Spleen (tissue), 11 donors: ENCODE data around the gene STK38. TPM values are rescaled to one million over a fixed set of nuclear protein-coding genes. Genes with fewer than 3 reads are reported as not detected.

Experiments used
- DNase-seq: peaks from one replicate; pipeline ENCODE4 v3.0.0-alpha.2; 2020
- H3K27ac ChIP-seq, 8 donors: fragments of 200-600 bp; sonication (generic) in 7 of 8; 1 replicate in 4 of 8; 2 replicates in 4 of 8; pipeline versions ENCODE4 v1.5.0 to v1.8.0; 2016 to 2021; ENCODE audit warnings: inconsistent platforms in 4 of 8, mild to moderate bottlenecking in 4 of 8, moderate library complexity in 1 of 8
- H3K27me3 ChIP-seq, 7 donors: fragments of 200-600 bp; sonication (generic) in 6 of 7; replicated peaks in 1 of 7; 1 replicate in 4 of 7; 2 replicates in 3 of 7; pipeline versions ENCODE4 v1.5.0 to v1.8.0; 2016 to 2021; ENCODE audit warnings: inconsistent platforms in 3 of 7, mild to moderate bottlenecking in 1 of 7
- H3K36me3 ChIP-seq, 6 donors: fragments of 200-600 bp; sonication (generic) in 5 of 6; 1 replicate in 4 of 6; 2 replicates in 2 of 6; pipeline versions ENCODE4 v1.5.0 to v1.8.0; 2016 to 2021; ENCODE audit warnings: inconsistent platforms in 2 of 6
- H3K4me1 ChIP-seq, 6 donors: fragments of 200-600 bp; sonication (generic) in 5 of 6; 1 replicate in 3 of 6; 2 replicates in 3 of 6; pipeline versions ENCODE4 v1.5.0 to v1.8.0; 2016 to 2021; ENCODE audit warnings: inconsistent platforms in 3 of 6
- H3K4me3 ChIP-seq, 8 donors: fragments of 200-600 bp; sonication (generic) in 7 of 8; 1 replicate in 4 of 8; 2 replicates in 4 of 8; pipeline versions ENCODE4 v1.5.0 to v1.8.0; 2016 to 2021; ENCODE audit warnings: inconsistent platforms in 4 of 8, mild to moderate bottlenecking in 4 of 8, moderate library complexity in 2 of 8
- H3K9me3 ChIP-seq, 8 donors: fragments of 200-600 bp; sonication (generic) in 7 of 8; 1 replicate in 4 of 8; 2 replicates in 4 of 8; pipeline versions ENCODE4 v1.5.0 to v1.8.0; 2016 to 2021; ENCODE audit warnings: inconsistent platforms in 4 of 8
- POLR2A ChIP-seq, 3 donors: fragments of 450-650 bp; IDR thresholded peaks; one replicate each; pipeline ENCODE4 v1.5.1; 2017; ENCODE audit warnings: antibody characterized with exemption in 3 of 3, mild to moderate bottlenecking in 1 of 3
- POLR2AphosphoS5 ChIP-seq, 3 donors: sonication (generic); formaldehyde crosslinking; IDR thresholded peaks; one replicate each; pipeline ENCODE4 v1.5.1; 2017; ENCODE audit warnings: antibody characterized with exemption in 3 of 3
- WGBS, 5 donors: extraction: QIAGEN DNeasy Blood & Tissue Kit in 3 of 5; methylation state at CpG; one replicate each; pipeline versions ENCODE4 v1.1.5 to v1.1.7; 2013 to 2018; 5-methylcytosine and 5-hydroxymethylcytosine counted together
- intact Hi-C: fragments of 100-400 bp; cut with DNase I; formaldehyde crosslinking; loops from one replicate; pipeline ENCODE4 v1.15.0; 2023; ENCODE audit warnings: low total_unique reads
- polyA plus RNA-seq, 3 donors: library from polyadenylated mRNA; stranded (reverse); fragments of 200-250 nt; gene quantifications; one replicate each; pipeline ENCODE4 v1.2.1, GENCODE V29; 2013
- total RNA-seq, 7 donors: library from RNA; depleted of rRNA in 3 of 7; stranded (reverse); fragments of >200 nt in 3 of 7; fragmentation: NEBNext Ultra II Directional in 4 of 7; extraction: Animal tissue kit (Norgen Biotek cat#: 25700) in 4 of 7; gene quantifications; one replicate each; pipeline versions ENCODE4 v1.1.0 to v1.2.1, GENCODE V29; 2016 to 2021
- TF ChIP-seq, protein P1 (sequence below), 11 experiments: fragments of 200-600 bp in 7 of 11; fragments of 450-650 bp in 4 of 11; sonication (generic) in 4 of 11; IDR thresholded peaks in 8 of 11; conservative IDR thresholded peaks in 3 of 11; 1 replicate in 7 of 11; 2 replicates in 4 of 11; pipeline versions ENCODE4 v1.4.0 to v1.8.0; 2016 to 2021; ENCODE audit warnings: antibody characterized with exemption in 11 of 11, inconsistent platforms in 4 of 11, mild to moderate bottlenecking in 1 of 11
- donor health status: healthy with polysubstance abuse.
- donor health status: DM: no; HTN: no; CAD: no; lungs with moderate emphysema.
- donor health status: DM: no; HTN: no; CAD: no.
- donor health status: Bipolar disorder and iron deficiency.
- donor health status: healthy.
- donor health status: DM: no; HTN: no; CAD: no.
- donor health status: DM: yes; HTN: yes; CAD: no.

STK38 gene
- total and polyA plus RNA-seq, 10 donors, result 16.4 to 51.8 (median 34.0) TPM

DNA sequence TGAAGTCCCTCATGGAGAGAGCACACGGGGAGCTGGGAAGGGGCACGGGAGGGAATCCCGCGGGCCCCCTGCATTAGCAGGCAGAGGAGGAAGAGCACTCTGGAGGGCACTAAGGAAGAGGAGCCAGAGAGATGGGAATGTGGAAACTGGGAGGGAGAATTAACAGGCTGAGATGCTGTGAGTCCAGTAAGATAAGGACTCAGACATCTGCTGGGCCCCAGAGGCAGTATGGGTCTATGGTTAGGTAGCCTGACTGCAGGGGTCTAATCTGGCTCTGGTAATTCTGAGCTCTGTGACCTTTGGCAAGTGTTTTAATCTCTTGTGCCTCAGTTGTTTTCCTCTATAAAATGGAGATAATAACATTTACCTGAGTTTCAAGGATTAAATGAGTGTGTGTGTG, 31.2 kb upstream of the STK38 start:
- H3K4me1 ChIP-seq, result peaks cover 0 to 19% (median 5%) of the 10 kb centered on the region in 6 donors
- no peak overlapping the region for H3K27ac ChIP-seq
- intact Hi-C loops, result no loop called here
- TF ChIP-seq POLR2A (IDR thresholded peaks at IDR 0.05), result no peak
- TF ChIP-seq, protein P1, sequence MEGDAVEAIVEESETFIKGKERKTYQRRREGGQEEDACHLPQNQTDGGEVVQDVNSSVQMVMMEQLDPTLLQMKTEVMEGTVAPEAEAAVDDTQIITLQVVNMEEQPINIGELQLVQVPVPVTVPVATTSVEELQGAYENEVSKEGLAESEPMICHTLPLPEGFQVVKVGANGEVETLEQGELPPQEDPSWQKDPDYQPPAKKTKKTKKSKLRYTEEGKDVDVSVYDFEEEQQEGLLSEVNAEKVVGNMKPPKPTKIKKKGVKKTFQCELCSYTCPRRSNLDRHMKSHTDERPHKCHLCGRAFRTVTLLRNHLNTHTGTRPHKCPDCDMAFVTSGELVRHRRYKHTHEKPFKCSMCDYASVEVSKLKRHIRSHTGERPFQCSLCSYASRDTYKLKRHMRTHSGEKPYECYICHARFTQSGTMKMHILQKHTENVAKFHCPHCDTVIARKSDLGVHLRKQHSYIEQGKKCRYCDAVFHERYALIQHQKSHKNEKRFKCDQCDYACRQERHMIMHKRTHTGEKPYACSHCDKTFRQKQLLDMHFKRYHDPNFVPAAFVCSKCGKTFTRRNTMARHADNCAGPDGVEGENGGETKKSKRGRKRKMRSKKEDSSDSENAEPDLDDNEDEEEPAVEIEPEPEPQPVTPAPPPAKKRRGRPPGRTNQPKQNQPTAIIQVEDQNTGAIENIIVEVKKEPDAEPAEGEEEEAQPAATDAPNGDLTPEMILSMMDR (IDR thresholded peaks at IDR 0.05 in 8 of 11, conservative IDR thresholded peaks at IDR 0.05 in 3 of 11), result no peak
- no peak for TF ChIP-seq POLR2AphosphoS5 (IDR thresholded peaks at IDR 0.05)
- H3K4me3 ChIP-seq, result no peak overlapping the region
- H3K36me3 ChIP-seq, result no peaks in the 10 kb centered on the region
- 92 to 97% (median 95%) methylated on average over 4 of the region's 4 CpGs for WGBS, 5 donors
- no peak for DNase-seq
- peaks cover 0 to 7% (median 2%) of the 10 kb centered on the region in 8 donors for H3K9me3 ChIP-seq
- H3K27me3 ChIP-seq, result no peaks in the 10 kb centered on the region

DNA sequence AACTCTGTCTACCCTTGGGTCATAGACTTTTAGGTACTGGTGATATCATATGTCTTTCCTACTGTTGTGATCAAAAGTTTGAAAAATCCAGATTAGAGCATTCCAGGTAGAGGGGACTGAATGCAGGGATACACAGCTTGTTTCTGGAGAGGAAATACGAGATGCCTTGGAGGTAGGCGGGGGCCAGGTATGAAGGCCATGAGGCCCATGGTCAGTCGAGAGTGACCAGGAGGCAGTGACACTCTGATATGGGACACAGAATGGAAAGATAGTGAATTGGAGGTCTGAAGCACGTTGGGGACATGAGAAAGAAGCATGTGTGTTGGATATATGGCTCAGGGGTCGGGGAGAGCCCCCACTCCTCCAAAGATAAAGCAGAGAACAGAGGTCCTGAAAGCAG, 30.8 kb upstream of the STK38 start:
- peaks cover 0 to 19% (median 5%) of the 10 kb centered on the region in 6 donors for H3K4me1 ChIP-seq
- H3K36me3 ChIP-seq, result no peaks in the 10 kb centered on the region
- WGBS, 5 donors, result 87 to 96% (median 91%) methylated on average over 5 of the region's 5 CpGs
- DNase-seq, result no peak
- no peak overlapping the region for H3K27ac ChIP-seq
- H3K4me3 ChIP-seq, result no peak overlapping the region
- TF ChIP-seq POLR2A (IDR thresholded peaks at IDR 0.05) (no peak), POLR2AphosphoS5 (IDR thresholded peaks at IDR 0.05) (no peak)
- TF ChIP-seq, protein P1 (IDR thresholded peaks at IDR 0.05 in 8 of 11, conservative IDR thresholded peaks at IDR 0.05 in 3 of 11), result no peak
- peaks cover 0 to 7% (median 2%) of the 10 kb centered on the region in 8 donors for H3K9me3 ChIP-seq
- intact Hi-C loops, result no loop called here
- no peaks in the 10 kb centered on the region for H3K27me3 ChIP-seq

GRCh38 chr6:36577301-36577700, 30.0 kb upstream of the STK38 start:
- no peak for TF ChIP-seq POLR2AphosphoS5 (IDR thresholded peaks at IDR 0.05)
- TF ChIP-seq, protein P1 (IDR thresholded peaks at IDR 0.05 in 8 of 11, conservative IDR thresholded peaks at IDR 0.05 in 3 of 11), result no peak
- TF ChIP-seq POLR2A (IDR thresholded peaks at IDR 0.05), result no peak
- Histone ChIP-seq H3K27me3 (no peaks in the 10 kb centered on the region), H3K4me3 (no peak overlapping the region), H3K4me1 (peaks cover 0 to 19% (median 5%) of the 10 kb centered on the region in 6 donors), H3K27ac (no peak overlapping the region), H3K36me3 (no peaks in the 10 kb centered on the region), H3K9me3 (peaks cover 0 to 7% (median 2%) of the 10 kb centered on the region in 8 donors)
- DNase-seq, result no peak
- WGBS, 5 donors, result 79 to 90% (median 82%) methylated on average over 2 of the region's 2 CpGs
- intact Hi-C loops, result no loop called here

DNA sequence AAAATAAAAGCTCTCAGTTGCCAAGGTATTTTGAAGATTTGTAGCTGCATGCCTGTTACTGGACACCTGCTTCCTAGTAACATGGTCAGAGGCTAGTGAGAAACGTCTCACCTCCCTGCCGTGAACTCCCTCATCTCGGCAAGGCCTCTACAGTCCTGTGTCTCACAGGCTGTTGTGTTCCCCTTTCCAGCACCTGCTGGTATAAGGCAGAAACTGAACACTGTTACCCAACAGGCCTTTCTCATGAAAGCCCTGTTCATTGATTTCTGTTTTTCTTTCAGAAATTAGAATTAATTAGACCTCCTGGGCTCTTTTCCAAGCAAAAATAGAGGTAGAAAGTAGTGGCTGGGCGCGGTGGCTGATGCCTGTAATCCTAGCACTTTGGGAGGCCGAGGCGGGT, 29.3 kb upstream of the STK38 start:
- 74 to 88% (median 76%) methylated on average over 7 of the region's 7 CpGs for WGBS, 5 donors

More for the DNA sequence above, 29.3 kb upstream of the STK38 start:
- peaks cover 0 to 8% (median 3%) of the 10 kb centered on the region in 8 donors for H3K9me3 ChIP-seq
- intact Hi-C loops, result no loop called here
- DNase-seq, result no peak
- no peak overlapping the region for H3K4me3 ChIP-seq
- H3K4me1 ChIP-seq, result peaks cover 0 to 19% (median 5%) of the 10 kb centered on the region in 6 donors
- H3K27ac ChIP-seq, result no peak overlapping the region
- H3K27me3 ChIP-seq, result no peaks in the 10 kb centered on the region
- TF ChIP-seq POLR2AphosphoS5 (IDR thresholded peaks at IDR 0.05), result no peak
- no peak for TF ChIP-seq POLR2A (IDR thresholded peaks at IDR 0.05)
- TF ChIP-seq, protein P1 (IDR thresholded peaks at IDR 0.05 in 8 of 11, conservative IDR thresholded peaks at IDR 0.05 in 3 of 11), result no peak
- H3K36me3 ChIP-seq, result no peaks in the 10 kb centered on the region
